Neutrophil (primary cell): ENCODE measurements around the gene SBNO2.
A peak's percentile ranks its signal among the peaks of the same experiment; 100 is the strongest.
"Not testable (repeated sequence)": the region's sequence is repeated elsewhere in the genome, so short reads cannot be mapped to it uniquely, and the experiment has no call there.

Source experiments
- H3K27ac ChIP-seq: fragments of 200-600 bp; sonication (generic); 2 replicates; pipeline ENCODE4 v1.5.1; 2016; ENCODE audit warnings: mild to moderate bottlenecking, moderate library complexity
- H3K27me3 ChIP-seq: fragments of 200-600 bp; sonication (generic); 2 replicates; pipeline ENCODE4 v1.6.0; 2016; ENCODE audit warnings: mild to moderate bottlenecking
- H3K36me3 ChIP-seq: fragments of 200-600 bp; sonication (generic); 2 replicates; pipeline ENCODE4 v1.5.1; 2017
- H3K4me1 ChIP-seq, 2 experiments: fragments of 200-600 bp in 1 of 2; sonication (generic) in 1 of 2; 1 replicate in 1 of 2; 2 replicates in 1 of 2; pipeline versions ENCODE4 v1.5.1 to v1.6.1; 2013 to 2016; ENCODE audit warnings: low read depth in 1 of 2, low read length in 1 of 2, mild to moderate bottlenecking in 1 of 2, moderate library complexity in 1 of 2; ENCODE audit not compliant: control insufficient read depth in 1 of 2, insufficient read depth in 1 of 2
- H3K4me3 ChIP-seq, 2 experiments: fragments of 200-600 bp in 1 of 2; sonication (generic) in 1 of 2; 1 replicate in 1 of 2; 2 replicates in 1 of 2; pipeline ENCODE4 v1.5.1; 2013 to 2016; ENCODE audit warnings: low read depth in 1 of 2, low read length in 1 of 2, mild to moderate bottlenecking in 1 of 2, moderate library complexity in 1 of 2
- H3K9me3 ChIP-seq: fragments of 200-600 bp; sonication (generic); 2 replicates; pipeline ENCODE4 v1.5.1; 2016
- CTCF ChIP-seq: fragments of 200-600 bp; sonication (generic); IDR thresholded peaks from 2 replicates; pipeline ENCODE4 v1.5.1; 2016; ENCODE audit warnings: antibody characterized with exemption

Gene SBNO2

GRCh38 chr19:1206864-1207450, 32.9 kb upstream of the SBNO2 start:
- Histone ChIP-seq H3K36me3 (no peaks in the 10 kb centered on the region), H3K9me3 (no peaks in the 10 kb centered on the region), H3K4me1 (peaks cover 46 to 50% of the 10 kb centered on the region in 2 experiments), H3K27ac (peak overlapping the region; percentile 90), H3K4me3 (peak overlapping the region; percentile 84 to 92), H3K27me3 (no peaks in the 10 kb centered on the region)
- peak; percentile 23 for TF ChIP-seq CTCF

DNA sequence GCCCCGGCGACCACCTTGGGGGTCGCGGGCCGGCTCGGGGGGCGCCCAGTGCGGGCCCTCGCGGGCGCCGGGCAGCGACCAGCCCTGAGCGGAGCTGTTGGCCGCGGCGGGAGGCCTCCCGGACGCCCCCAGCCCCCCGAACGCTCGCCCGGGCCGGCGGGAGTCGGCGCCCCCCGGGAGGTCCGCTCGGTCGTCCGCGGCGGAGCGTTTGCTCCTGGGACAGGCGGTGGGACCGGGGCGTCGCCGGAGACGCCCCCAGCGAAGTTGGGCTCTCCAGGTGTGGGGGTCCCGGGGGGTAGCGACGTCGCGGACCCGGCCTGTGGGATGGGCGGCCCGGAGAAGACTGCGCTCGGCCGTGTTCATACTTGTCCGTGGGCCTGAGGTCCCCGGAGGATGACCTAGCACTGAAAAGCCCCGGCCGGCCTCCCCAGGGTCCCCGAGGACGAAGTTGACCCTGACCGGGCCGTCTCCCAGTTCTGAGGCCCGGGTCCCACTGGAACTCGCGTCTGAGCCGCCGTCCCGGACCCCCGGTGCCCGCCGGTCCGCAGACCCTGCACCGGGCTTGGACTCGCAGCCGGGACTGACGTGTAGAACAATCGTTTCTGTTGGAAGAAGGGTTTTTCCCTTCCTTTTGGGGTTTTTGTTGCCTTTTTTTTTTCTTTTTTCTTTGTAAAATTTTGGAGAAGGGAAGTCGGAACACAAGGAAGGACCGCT, 32.2 kb upstream of the SBNO2 start:
- no peak for TF ChIP-seq CTCF

GRCh38 chr19:1205114-1206099, 31.3 kb upstream of the SBNO2 start, which contains the start of gene STK11:
Gene STK11, plus strand, starts transcription at chr19:1205778. Its CDS starts 1,136 bp downstream, at chr19:1206914.
- Histone ChIP-seq H3K27me3 (no peaks in the 10 kb centered on the region), H3K4me1 (peaks cover 34 to 36% of the 10 kb centered on the region in 2 experiments), H3K9me3 (no peaks in the 10 kb centered on the region), H3K4me3 (peak within 1 kb of the TSS; percentile 84 to 92), H3K27ac (peak within 1 kb of the TSS; percentile 90), H3K36me3 (no peaks in the 10 kb centered on the region)
- TF ChIP-seq CTCF = peak; percentile 39

More for the DNA sequence above, 32.2 kb upstream of the SBNO2 start:
- no peaks in the 10 kb centered on the region for H3K27me3 ChIP-seq
- H3K4me3 ChIP-seq = peak overlapping the region; percentile 84 to 92
- no peaks in the 10 kb centered on the region for H3K9me3 ChIP-seq
- H3K27ac ChIP-seq = peak overlapping the region; percentile 90
- H3K36me3 ChIP-seq = no peaks in the 10 kb centered on the region
- H3K4me1 ChIP-seq = peaks cover 39 to 43% of the 10 kb centered on the region in 2 experiments

DNA sequence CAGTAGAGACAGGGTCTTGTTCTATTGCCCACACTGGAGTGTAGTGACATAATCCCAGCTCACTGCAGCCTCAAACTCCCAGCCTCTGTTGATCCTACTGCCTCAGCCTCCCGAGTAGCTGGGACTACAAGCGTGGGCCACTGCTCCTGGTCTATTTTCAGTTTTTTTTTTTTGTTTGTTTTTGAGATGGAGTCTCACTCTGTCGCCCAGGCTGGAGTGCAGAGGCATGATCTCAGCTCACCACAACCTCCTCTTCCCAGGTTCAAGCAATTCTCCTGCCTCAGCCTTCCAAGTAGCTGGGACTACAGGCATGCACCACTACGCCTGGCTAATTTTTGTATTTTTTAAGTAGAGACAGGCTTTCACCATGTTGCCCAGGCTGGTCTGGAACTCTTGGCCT, 26.5 kb upstream of the SBNO2 start:
- not testable (repeated sequence) for H3K4me1 ChIP-seq, H3K9me3 ChIP-seq, H3K27ac ChIP-seq, H3K27me3 ChIP-seq, H3K4me3 ChIP-seq, H3K36me3 ChIP-seq

GRCh38 chr19:1199531-1199930, 25.5 kb upstream of the SBNO2 start:
- Histone ChIP-seq H3K9me3 (no peaks in the 10 kb centered on the region), H3K4me3 (no peak overlapping the region), H3K27me3 (no peaks in the 10 kb centered on the region), H3K27ac (no peak overlapping the region), H3K36me3 (no peaks in the 10 kb centered on the region), H3K4me1 (peaks cover 0 to under 1% of the 10 kb centered on the region in 2 experiments)
- no peak for TF ChIP-seq CTCF
